ENCODE measurements around the gene TFAP2E. TPM values are rescaled to one million over a fixed set of nuclear protein-coding genes. Genes with fewer than 3 reads are reported as not detected.

TFAP2E gene
- total RNA-seq, 4 donors from 2014 or later = not detected

GRCh38 chr1:35560256-35561225 lies 12.6 kb upstream of the TFAP2E start:
- peaks cover 21 to 41% of the 10 kb centered on the region in 2 donors for H3K4me1 ChIP-seq
- TF ChIP-seq, protein P1, sequence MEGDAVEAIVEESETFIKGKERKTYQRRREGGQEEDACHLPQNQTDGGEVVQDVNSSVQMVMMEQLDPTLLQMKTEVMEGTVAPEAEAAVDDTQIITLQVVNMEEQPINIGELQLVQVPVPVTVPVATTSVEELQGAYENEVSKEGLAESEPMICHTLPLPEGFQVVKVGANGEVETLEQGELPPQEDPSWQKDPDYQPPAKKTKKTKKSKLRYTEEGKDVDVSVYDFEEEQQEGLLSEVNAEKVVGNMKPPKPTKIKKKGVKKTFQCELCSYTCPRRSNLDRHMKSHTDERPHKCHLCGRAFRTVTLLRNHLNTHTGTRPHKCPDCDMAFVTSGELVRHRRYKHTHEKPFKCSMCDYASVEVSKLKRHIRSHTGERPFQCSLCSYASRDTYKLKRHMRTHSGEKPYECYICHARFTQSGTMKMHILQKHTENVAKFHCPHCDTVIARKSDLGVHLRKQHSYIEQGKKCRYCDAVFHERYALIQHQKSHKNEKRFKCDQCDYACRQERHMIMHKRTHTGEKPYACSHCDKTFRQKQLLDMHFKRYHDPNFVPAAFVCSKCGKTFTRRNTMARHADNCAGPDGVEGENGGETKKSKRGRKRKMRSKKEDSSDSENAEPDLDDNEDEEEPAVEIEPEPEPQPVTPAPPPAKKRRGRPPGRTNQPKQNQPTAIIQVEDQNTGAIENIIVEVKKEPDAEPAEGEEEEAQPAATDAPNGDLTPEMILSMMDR (IDR thresholded peaks at IDR 0.05 in 4 of 5, conservative IDR thresholded peaks at IDR 0.05 in 1 of 5) = no peak
- TF ChIP-seq POLR2A (IDR thresholded peaks at IDR 0.05) = no peak
- ATAC-seq (no peak), DNase-seq (peak; percentile 45 to 73)
- in situ Hi-C loops (cut with MboI; ENCODE audit: low sequenced_read_pairs in 4 of 4) (loop anchor here (5.0 to 10.0 kb wide), 3 partner anchors 108 to 164 kb away; no protein-coding TSS in a partner anchor), intact Hi-C loops (cut with DNase I; ENCODE audit: low total_unique reads) (no loop called here)
- peak overlapping the region in 3 of 4 donors; percentile 11 to 27 (median 13) for H3K4me3 ChIP-seq
- H3K27ac ChIP-seq = peak overlapping the region in 1 of 4 donors; percentile 29
- no peaks in the 10 kb centered on the region for H3K27me3 ChIP-seq
- H3K36me3 ChIP-seq = peaks cover 0 to 9% of the 10 kb centered on the region in 2 donors
- H3K9me3 ChIP-seq = no peaks in the 10 kb centered on the region

- intact Hi-C loops (cut with DNase I; ENCODE audit: low total_unique reads) (no loop called here), in situ Hi-C loops (cut with MboI; ENCODE audit: low sequenced_read_pairs in 4 of 4) (loop anchor here (5.0 to 10.0 kb wide), 3 partner anchors 109 to 163 kb away; no protein-coding TSS in a partner anchor)
- H3K27ac ChIP-seq = no peak overlapping the region
- peaks cover 12 to 32% of the 10 kb centered on the region in 2 donors for H3K4me1 ChIP-seq
- TF ChIP-seq, protein P1 (IDR thresholded peaks at IDR 0.05 in 4 of 5, conservative IDR thresholded peaks at IDR 0.05 in 1 of 5) = no peak
- ATAC-seq (no peak), DNase-seq (no peak)
- no peaks in the 10 kb centered on the region for H3K27me3 ChIP-seq
- peaks cover 0 to 9% of the 10 kb centered on the region in 2 donors for H3K36me3 ChIP-seq
- H3K9me3 ChIP-seq = no peaks in the 10 kb centered on the region
- peak overlapping the region in 2 of 4 donors; percentile 11 to 27 for H3K4me3 ChIP-seq
These were observed 11.7 kb upstream of the TFAP2E start for GRCh38 chr1:35561297-35561971.

DNA sequence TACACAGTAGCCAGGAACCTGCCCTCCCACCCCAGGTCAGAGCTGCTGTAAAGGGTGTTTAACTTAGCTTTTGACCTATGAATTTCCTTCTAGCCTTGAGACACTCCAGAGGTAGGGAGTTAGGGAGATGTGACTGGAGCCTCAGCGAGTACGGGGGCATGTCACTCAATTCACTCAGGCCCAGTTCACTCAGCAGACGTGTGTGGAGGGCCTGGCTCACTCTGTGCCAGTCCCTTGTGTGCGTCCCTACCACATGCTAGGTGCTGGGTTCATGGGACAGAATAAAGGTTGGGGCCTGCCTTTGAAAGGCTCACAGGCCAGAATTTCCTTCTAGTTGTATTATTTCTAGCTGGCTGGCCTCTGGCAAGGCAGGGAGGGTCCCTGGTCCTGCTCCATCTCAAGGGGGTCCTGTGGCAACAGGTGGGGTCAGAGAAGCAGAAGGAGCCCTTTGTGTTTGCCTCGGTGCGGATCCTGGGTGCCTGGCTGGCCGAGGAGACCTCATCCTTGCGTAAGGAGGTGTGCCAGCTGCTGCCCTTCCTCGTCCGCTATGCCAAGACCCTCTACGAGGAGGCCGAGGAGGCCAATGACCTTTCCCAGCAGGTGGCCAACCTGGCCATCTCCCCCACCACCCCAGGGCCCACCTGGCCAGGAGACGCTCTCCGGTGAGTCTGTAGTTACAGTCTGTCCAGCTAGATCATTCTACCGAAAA lies 11.0 kb upstream of the TFAP2E start:
- peaks cover 9 to 28% of the 10 kb centered on the region in 2 donors for H3K4me1 ChIP-seq
- H3K27ac ChIP-seq = no peak overlapping the region
- H3K27me3 ChIP-seq = no peaks in the 10 kb centered on the region
- DNase-seq (no peak), ATAC-seq (no peak)
- H3K9me3 ChIP-seq = no peaks in the 10 kb centered on the region
- peaks cover 0 to 9% of the 10 kb centered on the region in 2 donors for H3K36me3 ChIP-seq
- in situ Hi-C loops (cut with MboI; ENCODE audit: low sequenced_read_pairs in 4 of 4) = loop anchor here (5.0 to 10.0 kb wide), 3 partner anchors 110 to 163 kb away; no protein-coding TSS in a partner anchor
- H3K4me3 ChIP-seq = no peak overlapping the region
- TF ChIP-seq POLR2A (IDR thresholded peaks at IDR 0.05) = no peak
- TF ChIP-seq, protein P1 (IDR thresholded peaks at IDR 0.05 in 4 of 5, conservative IDR thresholded peaks at IDR 0.05 in 1 of 5) = no peak
- intact Hi-C loops (cut with DNase I; ENCODE audit: low total_unique reads) = no loop called here

DNA sequence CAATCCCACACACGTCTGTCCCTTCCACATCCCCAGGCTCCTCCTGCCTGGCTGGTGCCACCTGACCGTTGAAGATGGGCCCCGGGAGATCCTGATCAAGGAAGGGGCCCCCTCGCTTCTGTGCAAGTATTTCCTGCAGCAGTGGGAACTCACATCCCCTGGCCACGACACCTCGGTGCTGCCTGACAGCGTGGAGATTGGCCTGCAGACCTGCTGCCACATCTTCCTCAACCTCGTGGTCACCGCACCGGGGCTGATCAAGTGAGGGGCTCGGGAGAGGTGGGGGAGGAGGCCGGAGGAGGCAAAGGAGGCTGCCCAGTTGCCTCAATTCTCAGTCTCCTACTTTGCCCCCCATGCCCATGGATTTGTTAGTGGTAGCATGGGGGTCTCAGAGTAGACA lies 9.9 kb upstream of the TFAP2E start:
- Histone ChIP-seq H3K27ac (no peak overlapping the region), H3K4me1 (peaks cover 9 to 24% of the 10 kb centered on the region in 2 donors), H3K9me3 (no peaks in the 10 kb centered on the region), H3K36me3 (peaks cover 0 to 9% of the 10 kb centered on the region in 2 donors), H3K27me3 (no peaks in the 10 kb centered on the region), H3K4me3 (no peak overlapping the region)
- DNase-seq (no peak), ATAC-seq (no peak)
- in situ Hi-C loops (cut with MboI; ENCODE audit: low sequenced_read_pairs in 4 of 4) = loop anchor here (5.0 to 10.0 kb wide), 3 partner anchors 111 to 162 kb away; no protein-coding TSS in a partner anchor
- intact Hi-C loops (cut with DNase I; ENCODE audit: low total_unique reads) = no loop called here
- TF ChIP-seq, protein P1 (IDR thresholded peaks at IDR 0.05 in 4 of 5, conservative IDR thresholded peaks at IDR 0.05 in 1 of 5) = no peak

All from gastrocnemius medialis (tissue), 4 donors.